ENCODE results near the gene NR5A2. TPM values are rescaled to one million over a fixed set of nuclear protein-coding genes. Genes with fewer than 3 reads are reported as not detected.

Gene NR5A2
- total RNA-seq, 1 experiment from 2014 or later, result not detected

DNA sequence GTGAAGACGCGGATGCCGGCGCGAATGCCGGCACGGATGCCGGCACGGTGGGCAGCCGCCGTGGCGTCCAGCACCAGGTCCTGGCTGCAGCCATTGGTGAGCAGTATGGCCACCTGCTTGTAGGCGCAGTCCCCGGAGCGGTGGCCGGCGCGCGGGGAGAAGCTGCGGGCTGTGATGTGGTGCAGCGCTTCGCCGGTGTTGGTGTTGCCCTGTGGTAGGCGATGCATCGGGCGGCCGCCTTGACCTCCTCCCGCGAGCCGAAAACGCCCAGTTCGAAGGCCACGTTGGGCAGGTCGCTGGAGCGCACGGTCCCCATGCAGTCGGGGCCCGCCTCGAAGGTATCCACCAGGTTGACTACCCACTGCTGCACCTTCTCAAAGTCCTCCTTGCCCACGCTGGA is 120.2 kb downstream of the NR5A2 start:
- Histone ChIP-seq H3K4me1 (ENCODE audit: low read length) (no peaks in the 10 kb centered on the region), H3K9ac (ENCODE audit: low read length) (no peak overlapping the region), H3K9me3 (ENCODE audit: low read length) (no peaks in the 10 kb centered on the region), H3K27me3 (ENCODE audit: low read length) (no peaks in the 10 kb centered on the region), H3K4me3 (ENCODE audit: low read length) (no peak overlapping the region), H3K27ac (ENCODE audit: low read length) (no peak overlapping the region), H3K79me2 (ENCODE audit: low read length) (no peaks in the 10 kb centered on the region), H3K9me2 (replicated peaks; ENCODE audit: insufficient read depth, low read length) (no peaks in the 10 kb centered on the region), H3K36me3 (ENCODE audit: insufficient read depth, low read length) (no peaks in the 10 kb centered on the region), H4K20me1 (ENCODE audit: insufficient read depth, low read depth, low read length) (no peaks in the 10 kb centered on the region), H3K4me2 (ENCODE audit: low read depth, low read length, poor library complexity, severe bottlenecking) (no peak overlapping the region), H2AFZ (ENCODE audit: low read length) (no peak overlapping the region)
- no peak for DNase-seq

DNA sequence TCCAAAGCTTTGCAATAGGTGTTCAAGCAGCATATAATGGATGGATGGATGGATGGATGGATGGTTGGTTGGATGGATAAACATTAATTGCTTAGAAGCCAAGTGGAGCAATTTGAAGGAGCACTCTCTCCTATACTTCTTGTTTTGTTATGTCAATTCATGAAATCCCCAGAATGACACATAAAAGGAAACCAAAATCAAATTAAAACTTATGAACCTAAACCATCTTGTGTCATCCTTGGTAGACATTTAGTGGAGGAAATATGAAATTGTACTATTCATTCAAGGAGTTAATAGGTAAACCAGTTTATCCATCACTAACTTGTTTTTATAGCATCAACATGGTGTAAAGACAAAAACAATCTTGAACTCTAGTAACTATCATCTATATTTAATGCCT is 122.5 kb downstream of the NR5A2 start:
- no peak overlapping the region for H3K4me2 ChIP-seq (ENCODE audit: low read depth, low read length, poor library complexity, severe bottlenecking)
- H3K27ac ChIP-seq (ENCODE audit: low read length), result no peak overlapping the region
- no peak for DNase-seq
- H3K4me3 ChIP-seq (ENCODE audit: low read length), result no peak overlapping the region
- H2AFZ ChIP-seq (ENCODE audit: low read length), result no peak overlapping the region
- H3K27me3 ChIP-seq (ENCODE audit: low read length), result no peaks in the 10 kb centered on the region
- H4K20me1 ChIP-seq (ENCODE audit: insufficient read depth, low read depth, low read length), result no peaks in the 10 kb centered on the region
- H3K36me3 ChIP-seq (ENCODE audit: insufficient read depth, low read length), result no peaks in the 10 kb centered on the region
- H3K79me2 ChIP-seq (ENCODE audit: low read length), result no peaks in the 10 kb centered on the region
- no peaks in the 10 kb centered on the region for H3K9me2 ChIP-seq (replicated peaks; ENCODE audit: insufficient read depth, low read length)
- H3K9ac ChIP-seq (ENCODE audit: low read length), result no peak overlapping the region
- H3K9me3 ChIP-seq (ENCODE audit: low read length), result no peaks in the 10 kb centered on the region
- no peaks in the 10 kb centered on the region for H3K4me1 ChIP-seq (ENCODE audit: low read length)

DNA sequence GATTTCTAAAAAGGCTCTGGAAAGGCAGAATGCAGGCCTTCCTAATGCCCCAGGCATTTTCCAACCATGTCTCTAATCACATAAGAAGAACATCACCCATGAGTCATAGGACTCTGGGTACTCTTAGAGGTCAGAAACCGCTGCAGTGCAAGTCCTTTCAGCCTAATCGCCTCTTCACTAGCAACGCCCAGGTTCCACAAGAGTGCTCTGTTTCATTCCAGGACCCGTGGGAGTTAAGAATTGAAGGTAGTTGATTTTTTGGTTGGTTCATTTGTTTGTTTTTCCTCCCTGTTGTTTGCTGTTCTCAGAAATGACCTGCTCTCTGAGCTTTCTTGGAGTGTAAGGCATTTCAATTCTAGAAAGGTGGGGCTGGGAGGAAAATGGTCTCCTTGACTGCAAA is 123.2 kb downstream of the NR5A2 start:
- no peak for DNase-seq
- H3K36me3 ChIP-seq (ENCODE audit: insufficient read depth, low read length), result no peaks in the 10 kb centered on the region
- no peak overlapping the region for H3K27ac ChIP-seq (ENCODE audit: low read length)
- no peak overlapping the region for H3K4me2 ChIP-seq (ENCODE audit: low read depth, low read length, poor library complexity, severe bottlenecking)
- no peak overlapping the region for H3K9ac ChIP-seq (ENCODE audit: low read length)
- H4K20me1 ChIP-seq (ENCODE audit: insufficient read depth, low read depth, low read length), result no peaks in the 10 kb centered on the region
- no peaks in the 10 kb centered on the region for H3K4me1 ChIP-seq (ENCODE audit: low read length)
- no peaks in the 10 kb centered on the region for H3K9me3 ChIP-seq (ENCODE audit: low read length)
- H3K27me3 ChIP-seq (ENCODE audit: low read length), result no peaks in the 10 kb centered on the region
- H3K4me3 ChIP-seq (ENCODE audit: low read length), result no peak overlapping the region
- H3K9me2 ChIP-seq (replicated peaks; ENCODE audit: insufficient read depth, low read length), result no peaks in the 10 kb centered on the region
- H3K79me2 ChIP-seq (ENCODE audit: low read length), result no peaks in the 10 kb centered on the region
- no peak overlapping the region for H2AFZ ChIP-seq (ENCODE audit: low read length)

DNA sequence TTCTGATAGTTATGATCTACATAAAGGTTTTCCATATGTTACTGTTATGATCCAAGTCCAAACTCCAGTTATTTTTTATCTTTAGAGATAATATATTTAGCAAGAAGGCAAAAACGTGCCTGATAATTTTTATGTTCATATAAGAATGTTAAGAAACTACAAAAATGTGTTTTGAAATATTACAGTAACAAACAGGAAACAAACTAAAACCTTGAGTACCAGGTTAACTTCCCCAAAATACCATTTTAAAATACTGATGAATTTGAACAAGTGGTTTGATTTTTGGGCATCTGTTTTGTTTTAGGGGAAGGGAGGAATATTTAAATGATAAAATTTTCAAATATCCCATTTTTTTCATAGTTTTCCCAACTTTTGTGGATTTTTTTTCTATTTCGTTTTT is 124.8 kb downstream of the NR5A2 start:
- H2AFZ ChIP-seq (ENCODE audit: low read length), result no peak overlapping the region
- no peak overlapping the region for H3K4me2 ChIP-seq (ENCODE audit: low read depth, low read length, poor library complexity, severe bottlenecking)
- DNase-seq, result no peak
- H3K4me3 ChIP-seq (ENCODE audit: low read length), result no peak overlapping the region
- no peaks in the 10 kb centered on the region for H4K20me1 ChIP-seq (ENCODE audit: insufficient read depth, low read depth, low read length)
- no peaks in the 10 kb centered on the region for H3K79me2 ChIP-seq (ENCODE audit: low read length)
- H3K9me3 ChIP-seq (ENCODE audit: low read length), result no peaks in the 10 kb centered on the region
- no peaks in the 10 kb centered on the region for H3K27me3 ChIP-seq (ENCODE audit: low read length)
- H3K36me3 ChIP-seq (ENCODE audit: insufficient read depth, low read length), result no peaks in the 10 kb centered on the region
- no peak overlapping the region for H3K27ac ChIP-seq (ENCODE audit: low read length)
- no peaks in the 10 kb centered on the region for H3K4me1 ChIP-seq (ENCODE audit: low read length)
- no peaks in the 10 kb centered on the region for H3K9me2 ChIP-seq (replicated peaks; ENCODE audit: insufficient read depth, low read length)
- no peak overlapping the region for H3K9ac ChIP-seq (ENCODE audit: low read length)

DNA sequence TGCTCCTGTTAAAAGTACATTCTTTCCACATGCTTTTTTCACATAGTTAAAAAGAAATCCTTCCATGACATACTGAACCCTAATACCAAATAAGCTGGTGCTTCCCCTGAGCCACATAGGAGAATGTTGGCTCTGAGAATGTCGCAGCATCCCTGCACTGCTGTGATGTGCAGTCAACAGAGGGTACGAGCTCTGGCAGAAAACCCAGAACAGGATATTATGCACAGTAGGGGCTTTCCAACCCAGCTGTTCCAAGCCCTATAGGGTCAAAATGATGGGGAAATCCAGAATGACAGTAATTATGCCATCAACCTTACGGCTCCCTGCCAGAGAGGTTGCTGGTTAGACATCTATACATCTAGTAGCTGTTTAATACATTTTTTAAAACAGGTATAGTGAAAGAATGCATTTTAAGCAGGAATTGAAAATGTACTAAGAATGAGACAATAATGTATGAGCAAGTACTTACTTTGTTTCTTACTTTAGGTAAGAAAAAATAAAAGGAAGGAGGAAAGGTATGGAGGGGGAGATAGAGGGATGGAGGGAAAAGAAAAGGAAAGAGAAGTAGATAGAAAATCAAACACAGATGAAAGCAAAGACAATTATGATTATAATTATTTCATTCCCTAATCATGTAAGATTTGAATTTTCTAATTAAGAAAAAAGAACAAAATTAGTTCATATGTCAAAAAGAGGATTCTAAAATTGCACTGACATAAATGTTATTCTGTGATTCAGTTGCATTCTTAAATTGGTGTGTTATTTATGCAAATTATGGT is 126.0 kb downstream of the NR5A2 start:
- Histone ChIP-seq H3K9ac (ENCODE audit: low read length) (no peak overlapping the region), H3K4me1 (ENCODE audit: low read length) (no peaks in the 10 kb centered on the region), H4K20me1 (ENCODE audit: insufficient read depth, low read depth, low read length) (no peaks in the 10 kb centered on the region), H3K27ac (ENCODE audit: low read length) (no peak overlapping the region), H3K27me3 (ENCODE audit: low read length) (no peaks in the 10 kb centered on the region), H3K4me2 (ENCODE audit: low read depth, low read length, poor library complexity, severe bottlenecking) (no peak overlapping the region), H3K4me3 (ENCODE audit: low read length) (no peak overlapping the region), H3K9me3 (ENCODE audit: low read length) (no peaks in the 10 kb centered on the region), H2AFZ (ENCODE audit: low read length) (no peak overlapping the region), H3K9me2 (replicated peaks; ENCODE audit: insufficient read depth, low read length) (no peaks in the 10 kb centered on the region), H3K36me3 (ENCODE audit: insufficient read depth, low read length) (no peaks in the 10 kb centered on the region), H3K79me2 (ENCODE audit: low read length) (no peaks in the 10 kb centered on the region)
- no peak for DNase-seq

DNA sequence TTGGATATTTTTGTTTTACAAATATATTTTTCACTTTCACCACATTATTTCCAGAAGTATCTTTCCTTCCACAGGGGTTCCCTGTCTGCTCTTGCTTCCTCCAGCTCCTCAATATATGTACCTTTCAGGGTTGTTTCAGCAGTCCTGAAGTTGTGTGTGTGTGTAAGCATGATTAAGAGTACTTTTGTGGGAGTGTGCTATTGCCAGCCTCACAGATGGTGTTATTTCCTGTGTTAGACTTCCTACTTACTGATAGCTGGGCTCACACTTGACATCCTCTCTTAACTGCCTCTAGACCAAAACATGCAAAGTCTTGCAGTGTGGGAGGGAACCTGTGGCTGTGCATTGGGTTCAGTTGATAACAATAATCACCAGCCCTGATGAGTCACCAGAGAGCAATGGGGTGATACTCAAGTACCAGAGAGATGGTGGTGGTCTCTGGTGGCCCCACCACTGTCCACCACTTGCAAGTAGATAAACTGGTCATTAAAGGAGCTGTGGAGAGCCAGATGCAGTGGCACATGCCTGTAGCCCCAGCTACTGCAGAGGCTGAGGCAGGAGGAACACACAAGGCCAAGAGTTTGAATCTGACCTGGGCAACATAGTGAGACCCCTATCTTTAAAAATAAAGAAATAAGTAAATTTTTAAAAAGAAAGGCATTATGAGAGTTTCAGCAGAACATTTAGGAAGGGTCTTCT is 126.7 kb downstream of the NR5A2 start:
- no peak overlapping the region for H3K4me2 ChIP-seq (ENCODE audit: low read depth, low read length, poor library complexity, severe bottlenecking)
- DNase-seq, result no peak
- H3K27me3 ChIP-seq (ENCODE audit: low read length), result no peaks in the 10 kb centered on the region
- no peaks in the 10 kb centered on the region for H3K4me1 ChIP-seq (ENCODE audit: low read length)
- H3K9me2 ChIP-seq (replicated peaks; ENCODE audit: insufficient read depth, low read length), result no peaks in the 10 kb centered on the region
- no peaks in the 10 kb centered on the region for H3K9me3 ChIP-seq (ENCODE audit: low read length)
- H4K20me1 ChIP-seq (ENCODE audit: insufficient read depth, low read depth, low read length), result no peaks in the 10 kb centered on the region
- H3K4me3 ChIP-seq (ENCODE audit: low read length), result no peak overlapping the region
- H3K36me3 ChIP-seq (ENCODE audit: insufficient read depth, low read length), result no peaks in the 10 kb centered on the region
- no peak overlapping the region for H2AFZ ChIP-seq (ENCODE audit: low read length)
- H3K27ac ChIP-seq (ENCODE audit: low read length), result no peak overlapping the region
- H3K79me2 ChIP-seq (ENCODE audit: low read length), result no peaks in the 10 kb centered on the region
- H3K9ac ChIP-seq (ENCODE audit: low read length), result no peak overlapping the region

DNA sequence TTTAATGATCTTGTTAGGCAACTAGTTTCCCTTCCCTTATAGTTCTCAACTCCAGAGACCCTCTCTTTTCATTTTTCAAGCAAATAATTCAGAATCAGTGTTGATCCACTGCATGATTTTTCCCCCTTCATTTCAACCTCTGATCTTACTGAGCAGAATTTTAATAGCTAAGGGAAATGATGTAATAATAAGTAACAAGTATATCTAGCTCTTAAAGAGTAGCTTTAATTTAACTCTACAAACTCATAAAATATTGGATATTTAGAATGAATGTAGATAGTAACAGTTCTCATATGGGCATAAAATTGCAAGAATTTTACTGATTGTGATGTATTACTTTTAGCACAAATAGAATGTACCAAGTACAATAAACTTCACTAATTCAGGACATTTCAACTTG is 130.2 kb downstream of the NR5A2 start:
- Histone ChIP-seq H3K4me3 (ENCODE audit: low read length) (no peak overlapping the region), H3K4me1 (ENCODE audit: low read length) (no peaks in the 10 kb centered on the region), H2AFZ (ENCODE audit: low read length) (no peak overlapping the region), H3K27me3 (ENCODE audit: low read length) (no peaks in the 10 kb centered on the region), H3K27ac (ENCODE audit: low read length) (no peak overlapping the region), H3K9me2 (replicated peaks; ENCODE audit: insufficient read depth, low read length) (no peaks in the 10 kb centered on the region), H3K9ac (ENCODE audit: low read length) (no peak overlapping the region), H3K9me3 (ENCODE audit: low read length) (no peaks in the 10 kb centered on the region), H3K4me2 (ENCODE audit: low read depth, low read length, poor library complexity, severe bottlenecking) (no peak overlapping the region), H3K79me2 (ENCODE audit: low read length) (no peaks in the 10 kb centered on the region), H4K20me1 (ENCODE audit: insufficient read depth, low read depth, low read length) (no peaks in the 10 kb centered on the region), H3K36me3 (ENCODE audit: insufficient read depth, low read length) (no peaks in the 10 kb centered on the region)
- DNase-seq, result no peak

DNA sequence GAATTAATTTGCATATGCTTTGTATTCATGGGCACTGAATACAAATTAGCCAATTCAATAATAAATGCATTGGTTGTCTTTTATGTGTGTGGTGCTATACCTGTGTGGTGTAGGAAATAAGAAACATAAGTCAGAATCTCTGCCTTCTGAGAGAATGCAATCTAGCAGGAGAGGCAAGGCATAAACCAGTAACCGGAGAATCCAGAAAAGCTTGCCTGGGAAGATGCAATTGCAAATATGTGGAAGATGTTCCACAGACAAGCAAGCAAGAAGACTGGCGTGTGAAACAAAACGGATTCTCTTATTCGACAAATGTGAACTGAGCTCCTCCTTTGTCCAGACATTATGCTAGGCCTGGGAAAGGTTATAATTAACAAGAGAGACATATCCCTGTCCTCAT is 134.3 kb downstream of the NR5A2 start:
- Histone ChIP-seq H3K9me3 (ENCODE audit: low read length) (no peaks in the 10 kb centered on the region), H3K27me3 (ENCODE audit: low read length) (no peaks in the 10 kb centered on the region), H3K36me3 (ENCODE audit: insufficient read depth, low read length) (no peaks in the 10 kb centered on the region), H3K9ac (ENCODE audit: low read length) (no peak overlapping the region), H3K4me3 (ENCODE audit: low read length) (no peak overlapping the region), H3K27ac (ENCODE audit: low read length) (no peak overlapping the region), H4K20me1 (ENCODE audit: insufficient read depth, low read depth, low read length) (no peaks in the 10 kb centered on the region), H3K79me2 (ENCODE audit: low read length) (no peaks in the 10 kb centered on the region), H3K4me2 (ENCODE audit: low read depth, low read length, poor library complexity, severe bottlenecking) (no peak overlapping the region), H3K4me1 (ENCODE audit: low read length) (no peaks in the 10 kb centered on the region), H3K9me2 (replicated peaks; ENCODE audit: insufficient read depth, low read length) (no peaks in the 10 kb centered on the region), H2AFZ (ENCODE audit: low read length) (no peak overlapping the region)
- DNase-seq, result no peak

All from Karpas-422 (cell line).